HG03025 (cell line): ENCODE data around the gene OR9Q1.
"Not testable (repeated sequence)": the region's sequence is repeated elsewhere in the genome, so short reads cannot be mapped to it uniquely, and the experiment has no call there.

Experiments
- ATAC-seq: cut with Tn5 transposase; IDR thresholded peaks from one replicate; pipeline ENCODE4 v1.9.1; 2021; ENCODE audit warnings: mild to moderate bottlenecking, moderate library complexity; ENCODE audit not compliant: unreplicated experiment, low FRiP score

The OR9Q1 gene

GRCh38 chr11:58023435-58023931 is at the start of gene OR9Q1:
TSS of gene OR9Q1 (plus strand) at chr11:58023881. CDS start at chr11:58179445, 155,564 bp downstream.
- ATAC-seq: no peak

- ATAC-seq: no peak
These were observed 49.5 kb upstream of the OR9Q1 start for GRCh38 chr11:57974132-57974531.

- no peak for ATAC-seq
These were observed 48.7 kb upstream of the OR9Q1 start for GRCh38 chr11:57974848-57975601.

- no peak for ATAC-seq
These were observed 46.0 kb upstream of the OR9Q1 start for GRCh38 chr11:57977709-57978108.

- no peak for ATAC-seq
These were observed 44.8 kb upstream of the OR9Q1 start for GRCh38 chr11:57978686-57979531.

- ATAC-seq: no peak
These were observed 44.1 kb upstream of the OR9Q1 start for GRCh38 chr11:57979532-57980079.

GRCh38 chr11:57980201-57980600 is 43.5 kb upstream of the OR9Q1 start:
- ATAC-seq: no peak

- ATAC-seq: no peak
These were observed 42.1 kb upstream of the OR9Q1 start for GRCh38 chr11:57981536-57981935.

- no peak for ATAC-seq
These were observed 40.9 kb upstream of the OR9Q1 start for GRCh38 chr11:57982776-57983175.

- no peak for ATAC-seq
These were observed 40.5 kb upstream of the OR9Q1 start for GRCh38 chr11:57983191-57983590.

GRCh38 chr11:57999523-57999922 is 24.2 kb upstream of the OR9Q1 start:
- not testable (repeated sequence) for ATAC-seq

- not testable (repeated sequence) for ATAC-seq
These were observed 23.7 kb upstream of the OR9Q1 start for GRCh38 chr11:58000021-58000420.

- ATAC-seq: no peak
These were observed 23.0 kb upstream of the OR9Q1 start for GRCh38 chr11:58000699-58001098.

- ATAC-seq: no peak
These were observed 20.6 kb upstream of the OR9Q1 start for GRCh38 chr11:58003036-58003435.

- ATAC-seq: no peak
These were observed 20.1 kb upstream of the OR9Q1 start for GRCh38 chr11:58003591-58003990.

- no peak for ATAC-seq
These were observed 19.0 kb upstream of the OR9Q1 start for GRCh38 chr11:58004664-58005063.

GRCh38 chr11:58006940-58007339 is 16.7 kb upstream of the OR9Q1 start:
- ATAC-seq: no peak

GRCh38 chr11:58011771-58012170 is 11.9 kb upstream of the OR9Q1 start:
- no peak for ATAC-seq

- ATAC-seq: no peak
These were observed 965 bp downstream of the OR9Q1 start for GRCh38 chr11:58024601-58025091.

- ATAC-seq: no peak
These were observed 3.7 kb downstream of the OR9Q1 start for GRCh38 chr11:58027341-58027740.
